Heart right ventricle (tissue), 16 donors: Measurements from ENCODE around the gene PRR5. TPM values are rescaled to one million over a fixed set of nuclear protein-coding genes. Genes with fewer than 3 reads are reported as not detected.

Experiments used
- ATAC-seq, 8 donors: fragments of 200-7000 bp; cut with Tn5 transposase; one replicate each; pipeline ENCODE4 v1.9.1; 2020; ENCODE audit warnings: mild to moderate bottlenecking in 8 of 8, moderate library complexity in 8 of 8, moderate number of reproducible peaks in 1 of 8
- DNase-seq, 2 donors: peaks; one replicate each; pipeline ENCODE4 v3.0.0-alpha.2; 2020
- H3K27ac ChIP-seq, 10 donors: fragments of 200-600 bp; sonication (generic) in 2 of 10; one replicate each; pipeline versions ENCODE4 v1.5.0 to v1.8.0; 2020 to 2022; ENCODE audit warnings: mild to moderate bottlenecking in 3 of 10
- H3K27me3 ChIP-seq, 7 donors: fragments of 200-600 bp; one replicate each; pipeline ENCODE4 v1.8.0; 2021 to 2022; ENCODE audit warnings: mild to moderate bottlenecking in 2 of 7
- H3K36me3 ChIP-seq, 9 donors: fragments of 200-600 bp; sonication (generic) in 1 of 9; one replicate each; pipeline versions ENCODE4 v1.5.0 to v1.8.0; 2020 to 2022; ENCODE audit warnings: mild to moderate bottlenecking in 2 of 9
- H3K4me1 ChIP-seq, 9 donors: fragments of 200-600 bp; sonication (generic) in 1 of 9; one replicate each; pipeline versions ENCODE4 v1.5.0 to v1.8.0; 2020 to 2022; ENCODE audit warnings: mild to moderate bottlenecking in 4 of 9
- H3K4me3 ChIP-seq, 10 donors: fragments of 200-600 bp; sonication (generic) in 2 of 10; one replicate each; pipeline versions ENCODE4 v1.5.0 to v1.8.0; 2020 to 2022; ENCODE audit warnings: mild to moderate bottlenecking in 7 of 10, moderate library complexity in 2 of 10
- H3K9me3 ChIP-seq, 11 donors: fragments of 200-600 bp in 10 of 11; sonication (generic) in 2 of 11; one replicate each; pipeline versions ENCODE4 v1.5.0 to v1.8.0; 2013 to 2022; ENCODE audit warnings: mild to moderate bottlenecking in 2 of 11, control low read depth in 1 of 11, moderate library complexity in 1 of 11
- WGBS, 2 donors: extraction: QIAGEN DNeasy Blood & Tissue Kit; methylation state at CpG; one replicate each; pipeline ENCODE4 v1.1.7; 2013; ENCODE audit warnings: inconsistent platforms in 1 of 2; 5-methylcytosine and 5-hydroxymethylcytosine counted together
- intact Hi-C, 10 donors: fragments of 100-400 bp; cut with DNase I; formaldehyde crosslinking; loops; one replicate each; pipeline versions ENCODE4 v1.11.1 to v1.14.2; 2022
- polyA plus RNA-seq, 2 donors: library from polyadenylated mRNA; stranded (reverse); fragments of 200-250 nt; gene quantifications; one replicate each; pipeline ENCODE4 v1.2.3, GENCODE V29; 2013
- total RNA-seq, 10 donors: library from RNA; stranded (reverse); fragmentation: NEBNext Ultra II Directional in 3 of 10; extraction: Animal tissue kit (Norgen Biotek cat#: 25700) in 3 of 10; gene quantifications; one replicate each; pipeline versions ENCODE4 v1.2.1 to v1.2.4, GENCODE V29; 2021 to 2023
- TF ChIP-seq, protein P1 (sequence below), 9 donors: fragments of 200-600 bp; sonication (generic) in 2 of 9; IDR thresholded peaks; one replicate each; pipeline versions ENCODE4 v1.5.0 to v1.8.0; 2021 to 2022; ENCODE audit warnings: antibody characterized with exemption in 9 of 9, mild to moderate bottlenecking in 5 of 9, moderate library complexity in 1 of 9
- donor health status: Arrhythmogenic right ventricular cardiomyopathy.
- donor health status: ischemic (EF 13 %, LVEDD 7.1; RV severe dilation, severe dysfunction).
- donor health status: healthy with polysubstance abuse.
- donor health status: DM: no; HTN: yes; CAD: no.
- donor health status: DM: no; HTN: no; CAD: no.
- donor health status: ischemic (EF 25% LVEDD 6.9; RV normal size, moderate dysfunction).
- donor health status: ischemic (EF 25% LVEDD 5.7; RV mildly dilated, moderate dysfunction).
- donor health status: healthy.
- donor health status: DM: yes; HTN: yes; CAD: no.
- donor health status: Ischemic cardiomyopathy.
- donor health status: ischemic (EF 35%, LVEDD 5.7; RV mildly dilated, moderate dysfunction).
- donor health status: nonischemic (EF 11% LVEDD 7.7; RV severe dilation, severe dysfunction).
- donor health status: DM: yes; HTN: yes; CAD: no.
- donor health status: PGD.
- donor health status: ischemic (EF 29% LVEDD 5.4; RV normal size, mild dysfunction).
- donor health status: nonischemic (EF 23%, LVEDD 6.1; RV moderate dilation, normal function).

PRR5 gene
- total and polyA plus RNA-seq, 12 donors = 0.96 to 4.8 (median 2.9) TPM

DNA sequence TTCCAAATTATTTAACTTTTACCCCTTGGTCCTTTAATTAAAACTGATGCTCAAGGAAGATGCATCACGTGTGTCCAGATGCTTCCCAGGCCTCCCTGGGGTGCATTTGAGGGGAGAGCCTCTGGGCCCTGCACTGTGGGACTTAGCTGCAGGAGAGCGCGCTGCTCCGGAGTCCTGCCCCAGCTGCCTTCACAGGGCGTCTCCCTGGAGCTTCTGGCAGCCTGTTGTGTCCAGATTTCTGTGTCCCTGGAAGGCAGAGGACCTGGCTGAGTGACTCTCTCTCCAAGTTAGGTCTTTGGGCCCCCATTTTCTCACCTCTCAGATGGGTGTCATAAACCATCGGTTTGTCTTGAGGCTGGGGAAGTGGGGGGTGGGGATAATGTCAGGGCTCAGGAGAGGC, 53.4 kb downstream of the PRR5 start:
- peaks cover 4 to 71% (median 61%) of the 10 kb centered on the region in 7 donors for H3K27me3 ChIP-seq
- TF ChIP-seq, protein P1, sequence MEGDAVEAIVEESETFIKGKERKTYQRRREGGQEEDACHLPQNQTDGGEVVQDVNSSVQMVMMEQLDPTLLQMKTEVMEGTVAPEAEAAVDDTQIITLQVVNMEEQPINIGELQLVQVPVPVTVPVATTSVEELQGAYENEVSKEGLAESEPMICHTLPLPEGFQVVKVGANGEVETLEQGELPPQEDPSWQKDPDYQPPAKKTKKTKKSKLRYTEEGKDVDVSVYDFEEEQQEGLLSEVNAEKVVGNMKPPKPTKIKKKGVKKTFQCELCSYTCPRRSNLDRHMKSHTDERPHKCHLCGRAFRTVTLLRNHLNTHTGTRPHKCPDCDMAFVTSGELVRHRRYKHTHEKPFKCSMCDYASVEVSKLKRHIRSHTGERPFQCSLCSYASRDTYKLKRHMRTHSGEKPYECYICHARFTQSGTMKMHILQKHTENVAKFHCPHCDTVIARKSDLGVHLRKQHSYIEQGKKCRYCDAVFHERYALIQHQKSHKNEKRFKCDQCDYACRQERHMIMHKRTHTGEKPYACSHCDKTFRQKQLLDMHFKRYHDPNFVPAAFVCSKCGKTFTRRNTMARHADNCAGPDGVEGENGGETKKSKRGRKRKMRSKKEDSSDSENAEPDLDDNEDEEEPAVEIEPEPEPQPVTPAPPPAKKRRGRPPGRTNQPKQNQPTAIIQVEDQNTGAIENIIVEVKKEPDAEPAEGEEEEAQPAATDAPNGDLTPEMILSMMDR (IDR thresholded peaks at IDR 0.05) = no peak
- peaks cover 0 to 5% (median 0%) of the 10 kb centered on the region in 9 donors for H3K4me1 ChIP-seq
- DNase-seq = no peak
- WGBS, 2 donors = 35 to 43% methylated on average over 6 of the region's 6 CpGs
- H3K36me3 ChIP-seq = no peaks in the 10 kb centered on the region
- intact Hi-C loops = no loop called here
- peaks cover 0 to 6% (median 0%) of the 10 kb centered on the region in 11 donors for H3K9me3 ChIP-seq
- ATAC-seq = no peak
- no peak overlapping the region for H3K4me3 ChIP-seq
- H3K27ac ChIP-seq = no peak overlapping the region

DNA sequence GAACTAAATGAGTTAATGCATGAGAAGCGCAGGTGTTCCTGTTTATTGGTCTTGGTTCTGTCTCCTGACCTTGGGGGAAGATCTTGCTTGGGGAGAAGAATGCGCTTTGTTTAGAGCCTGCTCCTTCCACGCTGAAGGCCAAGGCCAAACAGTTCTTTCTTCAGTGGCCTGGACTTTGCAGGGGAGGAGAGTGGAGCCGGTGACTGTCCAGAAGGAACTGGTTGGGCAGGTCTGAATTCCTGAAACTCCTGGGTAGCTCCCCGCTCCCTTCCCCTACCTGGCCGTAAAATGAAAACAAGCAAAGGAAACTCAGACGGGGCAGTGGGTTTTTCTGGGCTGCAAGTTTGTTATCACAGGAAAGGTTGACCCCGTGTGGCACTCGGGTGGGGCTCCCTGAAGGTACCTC, 54.0 kb downstream of the PRR5 start:
- TF ChIP-seq, protein P1 (IDR thresholded peaks at IDR 0.05) = no peak
- Histone ChIP-seq H3K9me3 (peaks cover 0 to under 1% (median 0%) of the 10 kb centered on the region in 11 donors), H3K27ac (no peak overlapping the region), H3K27me3 (peaks cover 4 to 66% (median 55%) of the 10 kb centered on the region in 7 donors), H3K36me3 (no peaks in the 10 kb centered on the region), H3K4me3 (no peak overlapping the region), H3K4me1 (peaks cover 0 to 5% (median 0%) of the 10 kb centered on the region in 9 donors)
- intact Hi-C loops = no loop called here
- WGBS, 2 donors = 47 to 54% methylated on average over 9 of the region's 9 CpGs
- DNase-seq (no peak), ATAC-seq (no peak)

DNA sequence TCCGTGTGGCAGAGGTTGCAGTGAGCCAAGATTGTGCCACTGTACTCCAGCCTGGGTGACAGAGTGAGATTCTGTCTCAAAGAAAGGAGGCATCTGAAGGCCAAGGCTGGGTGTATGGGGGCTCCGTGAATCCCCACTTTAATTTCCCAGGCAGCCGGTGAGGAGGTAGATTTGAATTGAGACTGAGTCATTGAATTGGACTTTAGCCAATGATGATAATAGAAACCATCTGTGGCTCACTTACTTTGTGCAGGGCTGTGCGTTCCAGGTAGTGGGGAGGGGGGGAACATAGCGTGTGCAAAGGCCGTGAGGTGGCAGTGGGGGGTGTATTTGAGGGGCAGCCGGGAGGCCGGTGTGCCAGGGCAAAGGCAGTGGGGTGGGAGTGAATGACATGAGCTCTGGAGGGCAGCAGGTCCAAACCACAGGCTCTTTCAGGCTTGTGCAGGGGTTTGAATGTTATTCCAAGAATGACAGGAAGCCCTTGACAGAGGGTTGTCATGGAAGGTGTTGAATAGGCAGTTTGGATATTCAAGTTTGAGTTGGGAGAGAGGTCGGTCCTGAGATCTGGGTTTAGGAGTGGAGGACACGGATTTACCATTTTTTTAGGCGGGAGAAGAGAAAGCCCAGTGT, 56.5 kb downstream of the PRR5 start:
- Histone ChIP-seq H3K4me1 (peaks cover 0 to 3% (median 0%) of the 10 kb centered on the region in 9 donors), H3K27me3 (peaks cover 0 to 50% (median 30%) of the 10 kb centered on the region in 7 donors), H3K27ac (no peak overlapping the region), H3K4me3 (no peak overlapping the region), H3K9me3 (no peaks in the 10 kb centered on the region), H3K36me3 (no peaks in the 10 kb centered on the region)
- intact Hi-C loops = no loop called here
- DNase-seq = no peak
- WGBS, 2 donors = 35 to 41% methylated on average over 11 of the region's 11 CpGs
- ATAC-seq = no peak
- TF ChIP-seq, protein P1 (IDR thresholded peaks at IDR 0.05) = no peak

- peaks cover 0 to 45% (median 25%) of the 10 kb centered on the region in 7 donors for H3K27me3 ChIP-seq
- H3K27ac ChIP-seq = no peak overlapping the region
- no peak overlapping the region for H3K4me3 ChIP-seq
- no peaks in the 10 kb centered on the region for H3K4me1 ChIP-seq
- TF ChIP-seq, protein P1 (IDR thresholded peaks at IDR 0.05) = no peak
- DNase-seq (no peak), ATAC-seq (no peak)
- H3K36me3 ChIP-seq = no peaks in the 10 kb centered on the region
- intact Hi-C loops = no loop called here
- WGBS, 2 donors = 67 to 70% methylated on average over 6 of the region's 6 CpGs
- no peaks in the 10 kb centered on the region for H3K9me3 ChIP-seq
These were observed 57.0 kb downstream of the PRR5 start for GRCh38 chr22:44759001-44759400.
